SH-SY5Y (cell line): Measurements from ENCODE around the gene HOXB9.

Experiments used
- GATA2 ChIP-seq: IDR thresholded peaks from 2 replicates; pipeline ENCODE4 v1.6.1; 2011; ENCODE audit warnings: mild to moderate bottlenecking, low read depth, low read length
- GATA3 ChIP-seq: IDR thresholded peaks from 2 replicates; pipeline ENCODE4 v1.6.1; 2011; ENCODE audit warnings: low read depth, mild to moderate bottlenecking, low read length, moderate library complexity

- TF ChIP-seq GATA3 = no peak
- no peak for TF ChIP-seq GATA2
Measured at GRCh38 chr17:48601539-48602425, 24.4 kb downstream of the HOXB9 start.
